ENCODE results near the gene SRCAP.

Gene SRCAP

GRCh38 chr16:30720694-30721093 lies 21.7 kb downstream of the SRCAP start:
- Histone ChIP-seq H3K9ac (peak overlapping the region in 1 of 11 experiments; percentile 18; a peak in 1 of 22 replicates), H3K4me2 (no peak overlapping the region), H3K4me1 (peaks cover 7 to 47% (median 34%) of the 10 kb centered on the region in 10 experiments), H3K9me3 (replicated peaks in 1 of 11) (no peaks in the 10 kb centered on the region), H3K36me3 (peaks cover 89 to 100% (median 98%) of the 10 kb centered on the region in 11 experiments), H3K27ac (no peak overlapping the region), H4K20me1 (peaks cover 26 to 100% (median 71%) of the 10 kb centered on the region in 11 experiments; a peak in 21 of 22 replicates), H3K27me3 (no peaks in the 10 kb centered on the region), H3K4me3 (no peak overlapping the region)
- no peak for TF ChIP-seq Cebpa-rat (IDR thresholded peaks at IDR 0.05)

GRCh38 chr16:30721167-30721566 lies 22.2 kb downstream of the SRCAP start:
- no peak overlapping the region for H3K4me2 ChIP-seq
- peaks cover 26 to 100% (median 75%) of the 10 kb centered on the region in 11 experiments; a peak in 21 of 22 replicates for H4K20me1 ChIP-seq
- H3K27me3 ChIP-seq = no peaks in the 10 kb centered on the region
- H3K9ac ChIP-seq = no peak overlapping the region
- H3K27ac ChIP-seq = no peak overlapping the region
- no peak overlapping the region for H3K4me3 ChIP-seq
- peaks cover 88 to 100% (median 99%) of the 10 kb centered on the region in 11 experiments for H3K36me3 ChIP-seq
- TF ChIP-seq Cebpa-rat (IDR thresholded peaks at IDR 0.05) = no peak
- H3K9me3 ChIP-seq (replicated peaks in 1 of 11) = no peaks in the 10 kb centered on the region
- H3K4me1 ChIP-seq = peaks cover 2 to 47% (median 29%) of the 10 kb centered on the region in 10 experiments

GRCh38 chr16:30721606-30722005 lies 22.6 kb downstream of the SRCAP start:
- Histone ChIP-seq H3K36me3 (peaks cover 88 to 100% (median 99%) of the 10 kb centered on the region in 11 experiments), H3K4me1 (peaks cover 0 to 47% (median 25%) of the 10 kb centered on the region in 10 experiments; a peak in 14 of 20 replicates), H3K9ac (peak overlapping the region in 1 of 11 experiments; percentile 36; a peak in 1 of 22 replicates), H4K20me1 (peaks cover 26 to 100% (median 80%) of the 10 kb centered on the region in 11 experiments; a peak in 21 of 22 replicates), H3K27ac (no peak overlapping the region), H3K4me2 (no peak overlapping the region), H3K4me3 (no peak overlapping the region), H3K9me3 (replicated peaks in 1 of 11) (no peaks in the 10 kb centered on the region), H3K27me3 (no peaks in the 10 kb centered on the region)
- no peak for TF ChIP-seq Cebpa-rat (IDR thresholded peaks at IDR 0.05)

GRCh38 chr16:30722443-30722842 lies 23.5 kb downstream of the SRCAP start:
- Histone ChIP-seq H3K4me1 (peaks cover 1 to 44% (median 23%) of the 10 kb centered on the region in 10 experiments; a peak in 18 of 20 replicates), H3K9ac (peak overlapping the region in 1 of 11 experiments; percentile 36; a peak in 1 of 22 replicates), H4K20me1 (peaks cover 32 to 100% (median 82%) of the 10 kb centered on the region in 11 experiments; a peak in 21 of 22 replicates), H3K4me3 (no peak overlapping the region), H3K9me3 (replicated peaks in 1 of 11) (no peaks in the 10 kb centered on the region), H3K27ac (0 out of 22 replicates have a peak overlapping the region, but pooled peaks of 2 of the 11 experiments have one; percentile 2 to 16), H3K27me3 (no peaks in the 10 kb centered on the region), H3K36me3 (peaks cover 88 to 100% (median 99%) of the 10 kb centered on the region in 11 experiments), H3K4me2 (no peak overlapping the region)
- TF ChIP-seq Cebpa-rat (IDR thresholded peaks at IDR 0.05) = no peak

GRCh38 chr16:30722916-30723315 lies 23.9 kb downstream of the SRCAP start:
- peaks cover 6 to 44% (median 27%) of the 10 kb centered on the region in 10 experiments for H3K4me1 ChIP-seq
- H4K20me1 ChIP-seq = peaks cover 37 to 100% (median 85%) of the 10 kb centered on the region in 11 experiments; a peak in 21 of 22 replicates
- H3K9me3 ChIP-seq (replicated peaks in 1 of 11) = no peaks in the 10 kb centered on the region
- no peak for TF ChIP-seq Cebpa-rat (IDR thresholded peaks at IDR 0.05)
- H3K4me3 ChIP-seq = no peak overlapping the region
- H3K36me3 ChIP-seq = peaks cover 85 to 100% (median 99%) of the 10 kb centered on the region in 11 experiments
- H3K27me3 ChIP-seq = no peaks in the 10 kb centered on the region
- no peak overlapping the region for H3K9ac ChIP-seq
- 0 out of 22 replicates have a peak overlapping the region, but pooled peaks of 2 of the 11 experiments have one; percentile 2 to 16 for H3K27ac ChIP-seq
- no peak overlapping the region for H3K4me2 ChIP-seq

- Histone ChIP-seq H3K9ac (no peak overlapping the region), H3K27ac (peak overlapping the region in 2 of 11 experiments; percentile 60 to 64; a peak in 2 of 22 replicates), H3K4me1 (peaks cover 15 to 52% (median 36%) of the 10 kb centered on the region in 10 experiments), H3K4me2 (peak overlapping the region in 4 of 11 experiments; percentile 47 to 74 (median 64); a peak in 6 of 22 replicates), H3K4me3 (no peak overlapping the region), H3K36me3 (peaks cover 75 to 98% (median 97%) of the 10 kb centered on the region in 11 experiments), H4K20me1 (peaks cover 39 to 100% (median 94%) of the 10 kb centered on the region in 11 experiments; a peak in 21 of 22 replicates), H3K27me3 (no peaks in the 10 kb centered on the region), H3K9me3 (replicated peaks in 1 of 11) (no peaks in the 10 kb centered on the region)
- TF ChIP-seq Cebpa-rat (IDR thresholded peaks at IDR 0.05) = no peak
These were observed 24.9 kb downstream of the SRCAP start for GRCh38 chr16:30723725-30724355.

GRCh38 chr16:30724641-30725417 lies 25.9 kb downstream of the SRCAP start:
- H3K9me3 ChIP-seq (replicated peaks in 1 of 11) = no peaks in the 10 kb centered on the region
- no peaks in the 10 kb centered on the region for H3K27me3 ChIP-seq
- peak overlapping the region in 8 of 11 experiments; percentile 1 to 74 (median 52); a peak in 13 of 22 replicates for H3K4me2 ChIP-seq
- no peak overlapping the region for H3K4me3 ChIP-seq
- peaks cover 40 to 100% (median 97%) of the 10 kb centered on the region in 11 experiments; a peak in 21 of 22 replicates for H4K20me1 ChIP-seq
- peaks cover 21 to 62% (median 44%) of the 10 kb centered on the region in 10 experiments for H3K4me1 ChIP-seq
- H3K9ac ChIP-seq = peak overlapping the region in 4 of 11 experiments; percentile 12 to 27 (median 22); a peak in 1 of 22 replicates
- H3K36me3 ChIP-seq = peaks cover 77 to 98% (median 97%) of the 10 kb centered on the region in 11 experiments
- peak overlapping the region in 6 of 11 experiments; percentile 43 to 67 (median 62); a peak in 11 of 22 replicates for H3K27ac ChIP-seq
- TF ChIP-seq Cebpa-rat (IDR thresholded peaks at IDR 0.05) = no peak

GRCh38 chr16:30725418-30725792 lies 26.4 kb downstream of the SRCAP start:
- Histone ChIP-seq H3K4me3 (no peak overlapping the region), H3K4me2 (peak overlapping the region in 5 of 11 experiments; percentile 47 to 74 (median 58); a peak in 10 of 22 replicates), H3K27me3 (no peaks in the 10 kb centered on the region), H3K4me1 (peaks cover 21 to 65% (median 44%) of the 10 kb centered on the region in 10 experiments), H3K36me3 (peaks cover 77 to 98% (median 97%) of the 10 kb centered on the region in 11 experiments), H3K9ac (peak overlapping the region in 2 of 11 experiments; percentile 12 to 27; a peak in 1 of 22 replicates), H4K20me1 (peaks cover 34 to 99% (median 94%) of the 10 kb centered on the region in 11 experiments; a peak in 21 of 22 replicates), H3K27ac (peak overlapping the region in 6 of 11 experiments; percentile 15 to 67 (median 54); a peak in 10 of 22 replicates), H3K9me3 (replicated peaks in 1 of 11) (no peaks in the 10 kb centered on the region)
- TF ChIP-seq Cebpa-rat (IDR thresholded peaks at IDR 0.05) = no peak
